Gastrocnemius medialis (tissue), 4 donors: ENCODE data around the gene TMEM60. TPM values are rescaled to one million over a fixed set of nuclear protein-coding genes. Genes with fewer than 3 reads are reported as not detected.

ENCODE experiments used
- ATAC-seq, 2 donors: fragments of 150-250 bp; one replicate each; pipeline ENCODE4 v1.9.1; 2016
- DNase-seq, 2 donors: peaks; one replicate each; pipeline ENCODE4 v3.0.0-alpha.2; 2019
- H3K27ac ChIP-seq, 4 donors: fragments of 200-600 bp; sonication (generic); 1 replicate in 1 of 4; 2 replicates in 3 of 4; pipeline ENCODE4 v1.5.1; 2016 to 2018; ENCODE audit warnings: mild to moderate bottlenecking in 2 of 4, moderate library complexity in 1 of 4
- H3K27me3 ChIP-seq, 3 donors: fragments of 200-600 bp; sonication (generic) in 2 of 3; 1 replicate in 1 of 3; 2 replicates in 2 of 3; pipeline versions ENCODE4 v1.5.1 to v1.6.0; 2016 to 2019; ENCODE audit warnings: mild to moderate bottlenecking in 1 of 3, moderate library complexity in 1 of 3
- H3K36me3 ChIP-seq, 2 donors: fragments of 200-600 bp; sonication (generic) in 1 of 2; one replicate each; pipeline ENCODE4 v1.5.1; 2017 to 2018
- H3K4me1 ChIP-seq, 2 donors: fragments of 200-600 bp; sonication (generic) in 1 of 2; one replicate each; pipeline ENCODE4 v1.5.1; 2016 to 2017; ENCODE audit warnings: mild to moderate bottlenecking in 2 of 2
- H3K4me3 ChIP-seq, 4 donors: fragments of 200-600 bp; sonication (generic) in 3 of 4; 1 replicate in 1 of 4; 2 replicates in 3 of 4; pipeline ENCODE4 v1.5.1; 2016 to 2019; ENCODE audit warnings: mild to moderate bottlenecking in 2 of 4
- H3K9me3 ChIP-seq, 3 donors: fragments of 200-600 bp; sonication (generic) in 2 of 3; 1 replicate in 1 of 3; 2 replicates in 2 of 3; pipeline ENCODE4 v1.5.1; 2016 to 2019
- POLR2A ChIP-seq, 2 donors: fragments of 450-650 bp; IDR thresholded peaks; one replicate each; pipeline ENCODE4 v1.6.1; 2017; ENCODE audit warnings: antibody characterized with exemption in 2 of 2, mild to moderate bottlenecking in 2 of 2, moderate library complexity in 2 of 2
- in situ Hi-C, 4 donors: fragments of 200-750 bp; cut with MboI; loops; one replicate each; pipeline versions ENCODE4 v1.15.0 to v1.8.0; 2017; ENCODE audit warnings: low sequenced_read_pairs in 4 of 4
- intact Hi-C: fragments of 100-400 bp; cut with DNase I; formaldehyde crosslinking; loops from one replicate; pipeline ENCODE4 v1.15.1; 2023; ENCODE audit warnings: low total_unique reads
- total RNA-seq, 4 donors: library from RNA; depleted of rRNA; stranded (reverse); fragments of >200 nt; gene quantifications; one replicate each; pipeline versions ENCODE4 v1.1.0 to v1.2.3, GENCODE V29; 2016
- TF ChIP-seq, protein P1 (sequence below), 5 experiments: fragments of 450-650 bp in 3 of 5; fragments of 200-600 bp in 2 of 5; sonication (generic) in 2 of 5; IDR thresholded peaks in 4 of 5; conservative IDR thresholded peaks in 1 of 5; 1 replicate in 4 of 5; 2 replicates in 1 of 5; pipeline ENCODE4 v1.5.1; 2016 to 2019; ENCODE audit warnings: antibody characterized with exemption in 5 of 5, mild to moderate bottlenecking in 3 of 5, moderate library complexity in 3 of 5

The TMEM60 gene
- total RNA-seq, 4 donors from 2014 or later, result 7.0 to 26.9 (median 13.3) TPM

DNA sequence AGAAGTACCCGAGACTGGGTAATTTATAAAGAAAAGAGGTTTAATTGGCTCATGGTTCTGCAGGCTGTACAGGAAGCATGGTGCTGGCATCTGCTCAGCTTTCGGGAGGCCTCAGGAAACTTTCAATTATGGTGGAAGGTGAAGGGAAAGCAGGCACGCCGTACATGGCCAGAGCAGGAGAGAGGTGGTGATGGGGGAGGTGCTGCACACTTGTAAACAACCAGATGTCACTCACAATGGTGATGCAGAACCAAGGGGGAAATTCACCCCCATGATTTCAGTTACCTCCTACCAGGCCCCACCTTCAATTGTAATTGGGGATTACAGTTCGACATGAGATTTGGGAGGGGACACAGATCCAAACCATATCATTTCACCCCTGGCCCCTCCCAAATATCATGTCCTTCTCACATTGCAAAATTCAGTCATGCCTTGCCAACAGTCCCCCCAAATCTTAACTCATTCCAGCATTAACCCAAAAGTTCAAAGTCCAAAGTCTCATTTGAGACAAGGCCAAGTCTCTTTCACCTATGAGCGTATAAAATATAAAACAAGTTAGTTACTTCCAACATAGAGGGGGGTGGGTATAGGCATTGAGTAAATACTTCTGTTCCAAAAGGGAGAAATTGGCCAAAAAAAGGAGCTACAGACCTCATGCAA, 51.9 kb downstream of the TMEM60 start:
- H3K36me3 ChIP-seq, result no peaks in the 10 kb centered on the region
- H3K4me3 ChIP-seq, result no peak overlapping the region
- DNase-seq (no peak), ATAC-seq (no peak)
- peaks cover 1 to 16% of the 10 kb centered on the region in 2 donors for H3K4me1 ChIP-seq
- H3K27me3 ChIP-seq, result no peaks in the 10 kb centered on the region
- H3K27ac ChIP-seq, result no peak overlapping the region
- in situ Hi-C loops (no loop called here), intact Hi-C loops (no loop called here)
- H3K9me3 ChIP-seq, result no peaks in the 10 kb centered on the region
- TF ChIP-seq, protein P1, sequence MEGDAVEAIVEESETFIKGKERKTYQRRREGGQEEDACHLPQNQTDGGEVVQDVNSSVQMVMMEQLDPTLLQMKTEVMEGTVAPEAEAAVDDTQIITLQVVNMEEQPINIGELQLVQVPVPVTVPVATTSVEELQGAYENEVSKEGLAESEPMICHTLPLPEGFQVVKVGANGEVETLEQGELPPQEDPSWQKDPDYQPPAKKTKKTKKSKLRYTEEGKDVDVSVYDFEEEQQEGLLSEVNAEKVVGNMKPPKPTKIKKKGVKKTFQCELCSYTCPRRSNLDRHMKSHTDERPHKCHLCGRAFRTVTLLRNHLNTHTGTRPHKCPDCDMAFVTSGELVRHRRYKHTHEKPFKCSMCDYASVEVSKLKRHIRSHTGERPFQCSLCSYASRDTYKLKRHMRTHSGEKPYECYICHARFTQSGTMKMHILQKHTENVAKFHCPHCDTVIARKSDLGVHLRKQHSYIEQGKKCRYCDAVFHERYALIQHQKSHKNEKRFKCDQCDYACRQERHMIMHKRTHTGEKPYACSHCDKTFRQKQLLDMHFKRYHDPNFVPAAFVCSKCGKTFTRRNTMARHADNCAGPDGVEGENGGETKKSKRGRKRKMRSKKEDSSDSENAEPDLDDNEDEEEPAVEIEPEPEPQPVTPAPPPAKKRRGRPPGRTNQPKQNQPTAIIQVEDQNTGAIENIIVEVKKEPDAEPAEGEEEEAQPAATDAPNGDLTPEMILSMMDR (IDR thresholded peaks at IDR 0.05 in 4 of 5, conservative IDR thresholded peaks at IDR 0.05 in 1 of 5), result no peak
- TF ChIP-seq POLR2A (IDR thresholded peaks at IDR 0.05), result no peak

DNA sequence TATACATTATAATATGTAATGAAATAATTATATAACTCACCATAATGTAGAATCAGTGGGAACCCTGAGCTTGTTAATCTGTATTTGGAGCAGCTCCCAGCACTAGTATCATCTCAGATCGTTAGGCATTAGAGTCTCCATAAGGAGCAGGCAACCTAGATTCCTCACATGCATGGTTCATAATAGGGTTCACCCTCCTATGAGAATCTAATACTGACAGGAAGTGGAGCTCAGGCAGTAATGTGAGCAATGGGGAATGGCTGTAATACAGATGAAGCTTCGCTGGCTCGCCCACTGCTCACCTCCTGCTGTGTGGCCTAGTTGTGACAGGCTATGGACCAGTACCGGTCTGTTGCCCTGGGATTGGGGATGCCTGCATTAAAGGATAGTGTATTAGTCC, 52.5 kb downstream of the TMEM60 start:
- intact Hi-C loops (no loop called here), in situ Hi-C loops (no loop called here)
- H3K4me3 ChIP-seq, result no peak overlapping the region
- H3K9me3 ChIP-seq, result no peaks in the 10 kb centered on the region
- H3K36me3 ChIP-seq, result no peaks in the 10 kb centered on the region
- TF ChIP-seq, protein P1 (IDR thresholded peaks at IDR 0.05 in 4 of 5, conservative IDR thresholded peaks at IDR 0.05 in 1 of 5), result no peak
- no peak overlapping the region for H3K27ac ChIP-seq
- H3K27me3 ChIP-seq, result no peaks in the 10 kb centered on the region
- no peak for DNase-seq
- peaks cover 0 to 12% of the 10 kb centered on the region in 2 donors for H3K4me1 ChIP-seq
- no peak for ATAC-seq

Other genes with a start within 250 kb of the TMEM60 start
- 10 to 100 TPM in 1 of 4 donors, 1 to 10 TPM in 3; 5.1 to 11.7 (median 8.7) TPM for gene RSBN1L, start 102.0 kb downstream of the TMEM60 start, total RNA-seq
- gene PHTF2, start 339 bp upstream of the TMEM60 start, total RNA-seq, result 100 to 1,000 TPM in 2 of 4 donors, 10 to 100 TPM in 2; 81.2 to 163 (median 108) TPM